ENCODE results near the gene SULT2B1. TPM values are rescaled to one million over a fixed set of nuclear protein-coding genes. Genes with fewer than 3 reads are reported as not detected.

SULT2B1 gene
- total RNA-seq, 1 donor from 2014 or later: 0.22 TPM

DNA sequence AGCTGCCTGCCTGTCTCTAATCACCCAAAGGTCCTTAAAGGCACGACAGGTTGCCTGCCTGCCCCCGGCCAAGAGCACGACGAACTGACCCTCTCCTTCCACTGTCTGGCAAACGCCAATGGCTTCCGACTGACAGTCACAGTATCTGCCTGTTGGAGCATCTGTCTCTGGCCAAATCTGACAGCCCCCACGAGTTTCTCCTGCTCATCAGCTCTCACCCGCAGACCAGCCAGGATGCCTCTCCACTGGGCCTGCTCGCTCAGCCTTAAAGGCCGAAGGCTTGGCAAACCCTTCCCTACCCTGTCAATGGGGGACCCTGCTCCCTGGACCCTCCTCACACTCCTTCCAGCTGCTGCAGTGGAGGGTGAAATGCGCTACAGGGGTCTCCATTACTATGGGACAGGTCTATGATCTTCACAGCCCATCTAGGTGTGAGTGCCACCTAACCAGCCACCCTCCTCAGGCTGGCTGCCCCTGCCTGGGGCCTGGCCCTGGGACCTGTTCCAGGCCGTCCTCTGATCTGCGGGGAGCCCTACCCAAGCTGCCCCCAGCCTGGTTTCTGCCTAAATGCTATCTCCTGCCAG lies 62.0 kb downstream of the SULT2B1 start:
- DNase-seq: no peak
- ATAC-seq (ENCODE audit: poor library complexity): no peak
- intact Hi-C loops (cut with DNase I): no loop called here

DNA sequence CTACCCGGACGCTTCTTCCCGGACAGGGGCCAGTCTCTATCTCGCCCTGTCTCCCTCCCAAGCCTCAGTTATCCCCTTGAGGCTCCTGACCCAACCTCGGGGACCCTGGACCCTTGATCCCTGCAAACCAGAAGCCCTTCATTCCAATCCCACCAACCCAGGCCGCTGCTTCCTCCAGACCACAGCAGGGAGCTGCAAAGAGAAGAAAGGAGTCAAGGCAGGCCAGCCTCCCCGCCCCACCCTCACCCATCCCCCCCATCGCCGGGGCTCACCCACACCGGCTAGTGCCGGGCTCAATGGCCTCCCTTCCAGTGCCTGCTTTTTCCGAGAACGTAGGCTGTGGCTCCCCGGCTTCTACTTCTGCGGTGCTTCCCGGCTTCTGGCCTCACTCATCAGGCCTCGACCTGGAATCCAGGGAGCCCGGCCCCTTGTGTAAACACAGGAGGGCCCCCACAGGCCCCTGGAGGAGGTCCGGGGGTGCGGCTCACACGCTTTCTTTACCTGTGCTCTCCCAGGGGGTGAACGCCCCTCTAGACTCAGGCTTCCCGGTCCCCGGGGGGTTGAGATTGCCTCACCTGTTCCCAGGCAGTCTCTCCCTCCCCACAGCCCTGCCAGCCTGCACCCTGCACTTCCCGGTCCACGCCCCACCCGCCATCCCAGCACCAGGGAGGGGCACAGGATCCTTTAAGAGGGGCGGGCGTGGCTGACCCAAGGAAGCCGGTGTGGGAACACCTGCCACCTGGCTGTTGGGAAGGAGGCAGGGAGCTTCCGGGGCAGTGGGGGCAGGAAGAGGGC lies 62.7 kb downstream of the SULT2B1 start, which contains the start of gene FAM83E:
Gene FAM83E, minus strand, starts transcription at position 641 of the 795 bp plus-strand sequence. CDS start 1,704 bp downstream, outside the sequence.
- intact Hi-C loops (cut with DNase I): no loop called here
- DNase-seq (no peak), ATAC-seq (ENCODE audit: poor library complexity) (no peak)

DNA sequence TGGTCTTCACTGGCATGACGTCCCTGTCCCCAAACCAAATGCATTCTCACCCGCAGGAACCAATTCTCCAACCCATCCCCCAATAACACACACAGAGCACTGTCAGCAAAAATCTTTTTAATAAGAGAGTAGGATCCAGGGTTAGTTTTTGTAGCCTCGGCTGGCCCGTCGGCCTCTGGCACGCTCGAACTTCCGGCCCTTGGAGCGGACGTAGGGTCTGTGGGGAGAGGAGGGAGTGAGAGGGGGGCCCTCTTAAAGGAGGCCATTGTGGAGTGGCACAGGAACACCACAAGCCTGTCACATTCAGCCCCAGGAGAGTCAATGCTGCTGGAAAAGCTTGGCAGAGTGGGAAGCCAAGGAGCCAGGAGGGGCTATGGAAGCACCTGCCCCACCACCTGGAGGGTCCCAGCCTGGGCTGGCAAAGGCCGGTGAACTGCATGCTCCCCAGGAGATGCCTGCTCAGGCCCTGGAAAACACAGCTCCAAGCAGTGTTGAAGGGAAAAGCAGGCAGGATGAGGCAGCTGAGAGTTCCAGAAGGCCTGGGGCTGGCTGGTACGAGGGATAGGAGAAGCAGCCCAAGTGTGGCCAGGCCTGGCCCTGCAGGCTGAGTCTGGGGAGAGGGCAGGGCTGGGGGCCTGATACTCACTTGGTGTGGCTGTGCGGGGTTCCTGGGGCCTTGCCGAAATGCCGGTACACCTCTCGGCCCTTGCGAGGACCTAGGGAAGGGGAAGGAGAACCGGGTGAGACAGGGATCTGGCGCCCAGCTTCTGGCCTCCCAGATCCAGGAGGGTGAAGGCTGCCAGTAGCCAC lies 63.5 kb downstream of the SULT2B1 start:
- ATAC-seq (ENCODE audit: poor library complexity) (no peak), DNase-seq (no peak)
- intact Hi-C loops (cut with DNase I): no loop called here

DNA sequence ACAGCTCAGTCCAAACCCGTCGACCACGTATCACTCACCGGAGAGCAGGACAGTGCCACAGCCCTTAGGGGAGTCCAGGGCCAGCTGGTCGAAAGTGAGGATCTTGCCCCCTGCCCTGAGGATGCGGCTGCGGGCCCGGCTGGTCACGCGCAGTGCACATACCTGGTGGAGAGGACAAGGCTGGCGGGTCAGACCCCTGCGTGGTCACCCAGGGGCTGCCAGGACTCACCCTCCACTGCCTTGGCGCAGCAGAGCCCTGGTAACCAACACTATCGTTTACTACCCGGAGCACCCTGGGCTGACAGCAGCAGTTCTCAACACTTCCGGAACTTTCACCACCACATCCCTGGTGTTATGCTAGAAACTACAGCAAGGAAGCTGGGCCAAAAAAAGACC lies 64.1 kb downstream of the SULT2B1 start:
- ATAC-seq (ENCODE audit: poor library complexity) (no peak), DNase-seq (no peak)
- intact Hi-C loops (cut with DNase I): no loop called here

DNA sequence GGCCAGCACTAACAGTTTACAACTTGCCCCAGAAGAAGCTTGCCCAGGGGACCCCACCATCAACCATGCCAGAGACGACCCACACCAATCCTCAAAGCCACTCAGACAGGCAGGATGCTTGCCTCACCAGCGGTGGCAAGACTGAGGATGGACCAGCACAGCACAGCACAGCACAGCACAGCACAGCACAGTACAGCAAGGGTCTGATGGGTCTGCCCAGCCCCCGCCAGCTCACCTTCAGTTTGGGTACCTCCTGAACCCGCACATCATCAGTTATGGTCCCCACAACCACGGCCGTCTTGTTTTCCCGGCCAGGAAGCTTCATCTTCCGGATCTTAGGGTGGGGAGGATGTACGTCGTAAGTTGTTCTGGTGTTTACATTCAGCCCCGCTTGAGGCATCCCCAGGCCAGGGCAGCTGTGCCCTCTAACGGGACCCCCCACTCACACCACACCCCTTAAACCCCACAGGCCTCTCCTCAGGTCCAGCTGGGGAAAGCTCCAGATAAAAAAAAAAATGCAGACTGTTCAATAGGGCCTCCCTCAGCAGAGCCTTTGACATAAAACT lies 64.6 kb downstream of the SULT2B1 start:
- intact Hi-C loops (cut with DNase I): no loop called here
- no peak for ATAC-seq (ENCODE audit: poor library complexity)
- DNase-seq: no peak

DNA sequence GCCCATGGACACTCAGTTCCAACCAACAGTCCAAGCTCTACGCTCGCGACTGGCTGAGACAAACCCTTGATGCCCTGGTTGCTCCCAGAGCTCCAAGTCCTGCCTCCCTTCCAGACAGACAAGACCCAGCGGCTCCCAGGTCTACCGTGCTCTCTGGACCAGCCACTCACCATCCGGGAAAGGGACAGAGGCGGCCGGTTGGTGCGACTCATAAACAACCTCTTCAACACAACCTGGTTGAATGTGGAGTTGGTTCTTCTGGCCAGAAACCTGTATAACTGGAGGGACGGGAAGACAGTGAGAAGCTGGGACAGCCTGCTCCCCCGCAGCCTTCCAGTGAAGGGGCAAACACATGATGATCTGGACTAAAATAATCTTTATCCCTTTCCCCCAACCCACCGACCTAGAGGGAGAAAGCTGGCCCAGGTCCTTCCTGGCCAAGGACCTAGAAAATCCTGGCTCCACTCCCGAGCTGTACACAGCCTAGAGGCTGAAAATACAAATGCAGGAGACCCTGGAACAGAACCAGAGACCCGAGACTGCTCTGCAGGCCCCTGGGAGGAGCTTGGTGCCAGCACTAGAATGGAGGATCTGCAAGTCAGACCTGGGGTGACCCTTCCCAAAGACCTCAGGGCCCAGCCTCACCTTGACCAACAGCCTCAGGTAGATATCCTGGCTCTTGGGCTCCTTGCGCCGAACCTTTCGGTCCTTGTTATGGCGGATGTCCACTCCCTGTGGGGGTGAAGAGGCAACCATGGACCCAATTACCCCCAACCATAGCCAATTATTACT lies 65.4 kb downstream of the SULT2B1 start:
- no peak for DNase-seq
- intact Hi-C loops (cut with DNase I): no loop called here
- ATAC-seq (ENCODE audit: poor library complexity): no peak

DNA sequence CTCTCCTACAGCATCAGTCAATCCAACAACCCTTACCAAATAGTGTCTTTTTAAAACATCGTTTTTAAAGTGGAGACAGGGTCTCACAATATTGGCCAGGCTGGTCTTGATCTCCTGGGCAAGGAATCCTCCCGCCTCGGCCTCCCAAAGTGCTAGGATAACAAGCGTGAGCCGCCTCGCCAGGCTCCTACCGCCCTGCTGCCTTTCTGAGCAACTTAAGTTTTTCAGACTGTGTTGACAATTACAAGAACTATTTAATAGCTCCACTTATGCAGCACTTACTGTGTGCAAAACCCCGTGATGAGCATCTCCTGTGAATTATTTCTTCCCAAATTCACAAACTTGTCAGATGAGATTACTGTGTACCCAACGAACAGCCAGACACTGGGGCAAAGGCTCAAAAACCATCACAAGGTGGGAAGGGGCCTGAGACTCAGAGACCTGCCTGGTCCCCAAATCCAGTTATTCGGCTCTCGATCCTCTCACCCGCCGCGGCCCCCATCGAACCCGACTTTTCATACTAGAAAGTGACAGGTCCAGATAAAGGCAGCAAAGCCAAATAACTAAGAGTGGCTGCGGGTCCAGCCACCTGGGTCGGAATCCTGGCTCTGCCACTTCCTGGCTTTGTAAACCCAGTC lies 66.4 kb downstream of the SULT2B1 start:
- ATAC-seq (ENCODE audit: poor library complexity) (no peak), DNase-seq (no peak)
- intact Hi-C loops (cut with DNase I): no loop called here

- DNase-seq: peak; percentile 98
- intact Hi-C loops (cut with DNase I): no loop called here
- peak; percentile 91 for ATAC-seq (ENCODE audit: poor library complexity)
Measured at GRCh38 chr19:48618916-48619691, 67.1 kb downstream of the SULT2B1 start, which contains the start of the genes RPL18 and SPHK2. Gene RPL18 (minus strand): TSS chr19:48619178. CDS start chr19:48619143, 35 bp downstream. Gene SPHK2 (plus strand): TSS chr19:48619506. CDS start chr19:48620515, 1,009 bp downstream.

- intact Hi-C loops (cut with DNase I): no loop called here
Measured at GRCh38 chr19:48619692-48620585, 68.0 kb downstream of the SULT2B1 start.

DNA sequence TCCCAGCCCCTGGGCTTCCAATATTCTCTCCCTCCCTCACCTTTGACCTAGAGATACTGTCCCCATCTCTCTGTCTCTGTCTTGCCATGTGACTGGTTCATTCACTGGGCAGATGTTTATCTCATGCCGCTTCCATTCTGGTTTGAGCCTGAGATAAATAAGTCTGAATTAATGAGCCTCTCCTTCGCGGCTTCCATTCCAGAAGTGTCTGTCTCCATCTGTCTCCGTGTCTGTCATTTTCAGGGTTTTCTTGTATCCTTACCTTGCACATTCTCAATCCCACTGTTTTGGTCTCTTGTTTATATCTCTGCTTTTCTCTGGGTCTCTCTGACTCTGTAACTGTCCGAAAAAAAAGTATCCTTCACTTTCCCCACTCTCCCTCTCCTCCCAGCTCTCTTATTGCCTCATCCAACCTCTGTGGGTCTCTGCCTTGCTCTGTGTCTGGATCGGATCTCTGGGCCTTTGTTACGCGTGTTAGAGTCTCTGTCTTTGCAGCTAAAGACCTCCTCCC lies 71.6 kb downstream of the SULT2B1 start:
- ATAC-seq (ENCODE audit: poor library complexity) (no peak), DNase-seq (no peak)
- intact Hi-C loops (cut with DNase I): no loop called here

More at GRCh38 chr19:48619692-48620585, 68.0 kb downstream of the SULT2B1 start:
- DNase-seq (no peak), ATAC-seq (ENCODE audit: poor library complexity) (no peak)

GRCh38 chr19:48624067-48624594 lies 72.2 kb downstream of the SULT2B1 start:
- intact Hi-C loops (cut with DNase I): no loop called here
- peak; percentile 84 for ATAC-seq (ENCODE audit: poor library complexity)
- peak; percentile 99 for DNase-seq

- DNase-seq (no peak), ATAC-seq (ENCODE audit: poor library complexity) (no peak)
- intact Hi-C loops (cut with DNase I): no loop called here
Measured at GRCh38 chr19:48624791-48625723, 73.1 kb downstream of the SULT2B1 start.

GRCh38 chr19:48625891-48626327 lies 73.9 kb downstream of the SULT2B1 start:
- intact Hi-C loops (cut with DNase I): no loop called here
- DNase-seq: no peak

GRCh38 chr19:48627201-48627864 lies 75.4 kb downstream of the SULT2B1 start:
- DNase-seq (peak; percentile 41), ATAC-seq (ENCODE audit: poor library complexity) (no peak)
- intact Hi-C loops (cut with DNase I): no loop called here

More at GRCh38 chr19:48625891-48626327, 73.9 kb downstream of the SULT2B1 start:
- ATAC-seq (ENCODE audit: poor library complexity): no peak

Data from Right ventricle myocardium superior (tissue), 1 donor.